ENCODE results near the gene ATP2B1. TPM values are rescaled to one million over a fixed set of nuclear protein-coding genes. Genes with fewer than 3 reads are reported as not detected.

Gene ATP2B1
- total RNA-seq, 1 donor from 2014 or later = 61.2 TPM

DNA sequence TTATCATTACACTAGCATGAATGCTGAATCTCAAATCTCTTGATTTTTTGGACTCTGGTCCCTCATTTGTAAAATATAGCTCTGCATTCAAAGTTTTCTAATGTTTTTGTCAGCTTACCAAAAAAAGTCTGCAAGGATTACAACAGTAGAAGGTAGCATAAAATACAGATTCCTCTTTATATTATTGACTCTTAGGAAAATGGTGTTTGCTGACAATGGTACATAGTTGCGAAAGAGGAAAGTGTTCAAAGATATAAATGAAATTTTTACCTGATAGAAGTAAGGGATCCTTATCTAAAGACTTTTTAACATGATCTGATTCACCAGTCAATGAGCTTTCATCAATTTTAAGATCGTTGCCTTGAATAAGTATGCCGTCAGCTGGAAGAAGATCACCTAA is 74.1 kb downstream of the ATP2B1 start:
- H3K27me3 Mint-ChIP-seq (ENCODE audit: unreplicated experiment) = no peaks in the 10 kb centered on the region
- H3K9me3 Mint-ChIP-seq (ENCODE audit: unreplicated experiment) = no peaks in the 10 kb centered on the region
- TF ChIP-seq, protein P1, sequence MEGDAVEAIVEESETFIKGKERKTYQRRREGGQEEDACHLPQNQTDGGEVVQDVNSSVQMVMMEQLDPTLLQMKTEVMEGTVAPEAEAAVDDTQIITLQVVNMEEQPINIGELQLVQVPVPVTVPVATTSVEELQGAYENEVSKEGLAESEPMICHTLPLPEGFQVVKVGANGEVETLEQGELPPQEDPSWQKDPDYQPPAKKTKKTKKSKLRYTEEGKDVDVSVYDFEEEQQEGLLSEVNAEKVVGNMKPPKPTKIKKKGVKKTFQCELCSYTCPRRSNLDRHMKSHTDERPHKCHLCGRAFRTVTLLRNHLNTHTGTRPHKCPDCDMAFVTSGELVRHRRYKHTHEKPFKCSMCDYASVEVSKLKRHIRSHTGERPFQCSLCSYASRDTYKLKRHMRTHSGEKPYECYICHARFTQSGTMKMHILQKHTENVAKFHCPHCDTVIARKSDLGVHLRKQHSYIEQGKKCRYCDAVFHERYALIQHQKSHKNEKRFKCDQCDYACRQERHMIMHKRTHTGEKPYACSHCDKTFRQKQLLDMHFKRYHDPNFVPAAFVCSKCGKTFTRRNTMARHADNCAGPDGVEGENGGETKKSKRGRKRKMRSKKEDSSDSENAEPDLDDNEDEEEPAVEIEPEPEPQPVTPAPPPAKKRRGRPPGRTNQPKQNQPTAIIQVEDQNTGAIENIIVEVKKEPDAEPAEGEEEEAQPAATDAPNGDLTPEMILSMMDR (IDR thresholded peaks at IDR 0.05; ENCODE audit: partially characterized antibody, unreplicated experiment) = no peak
- no peaks in the 10 kb centered on the region for H3K4me1 Mint-ChIP-seq (ENCODE audit: low read depth, unreplicated experiment)
- H3K36me3 Mint-ChIP-seq (ENCODE audit: unreplicated experiment) = no peaks in the 10 kb centered on the region
- DNase-seq = no peak
- no peak overlapping the region for H3K4me3 Mint-ChIP-seq (ENCODE audit: unreplicated experiment)
- H3K27ac Mint-ChIP-seq (ENCODE audit: unreplicated experiment) = no peak overlapping the region

DNA sequence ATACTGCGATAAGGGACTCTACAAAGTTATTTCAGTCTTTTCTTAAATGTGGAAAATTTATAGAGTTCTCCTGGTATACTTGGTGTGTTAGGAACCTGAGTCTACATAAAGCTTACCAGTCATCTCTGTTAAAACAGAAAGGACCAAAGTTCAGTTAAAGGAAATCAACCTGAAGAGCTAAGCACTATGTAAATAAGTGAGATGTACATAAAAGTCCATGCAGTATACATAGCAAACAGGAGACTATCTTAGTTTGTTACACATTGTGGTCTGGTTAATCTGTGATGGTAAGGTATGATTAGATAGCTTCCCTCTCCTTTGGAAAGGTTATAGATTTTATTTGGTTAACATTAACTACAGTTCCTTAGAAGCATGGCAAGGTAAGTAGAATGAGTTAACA is 75.9 kb downstream of the ATP2B1 start:
- Mint-ChIP-seq H3K9me3 (ENCODE audit: unreplicated experiment) (no peaks in the 10 kb centered on the region), H3K4me1 (ENCODE audit: low read depth, unreplicated experiment) (no peaks in the 10 kb centered on the region), H3K36me3 (ENCODE audit: unreplicated experiment) (no peaks in the 10 kb centered on the region)

DNA sequence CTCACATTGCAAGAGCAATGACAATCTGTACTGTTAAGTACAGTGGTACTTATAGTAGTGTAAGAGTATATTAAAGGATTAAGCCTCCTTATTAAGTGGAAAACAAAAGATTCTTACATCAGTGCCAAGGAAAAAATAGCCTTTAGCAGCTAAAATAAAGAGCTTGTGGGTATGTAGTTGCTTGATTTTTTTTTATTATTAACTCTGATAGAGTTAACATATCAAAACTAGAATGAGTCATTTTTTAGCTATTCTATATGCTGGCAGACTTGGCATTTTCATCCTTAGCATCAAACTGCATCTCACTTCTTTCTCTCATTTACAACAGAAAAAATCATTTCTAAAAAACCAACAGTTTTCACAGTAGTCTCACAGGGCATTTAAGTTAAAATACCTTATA is 86.5 kb downstream of the ATP2B1 start:
- H3K27ac Mint-ChIP-seq (ENCODE audit: unreplicated experiment) = no peak overlapping the region
- TF ChIP-seq, protein P1 (IDR thresholded peaks at IDR 0.05; ENCODE audit: partially characterized antibody, unreplicated experiment) = no peak
- no peaks in the 10 kb centered on the region for H3K4me1 Mint-ChIP-seq (ENCODE audit: low read depth, unreplicated experiment)
- no peaks in the 10 kb centered on the region for H3K36me3 Mint-ChIP-seq (ENCODE audit: unreplicated experiment)
- H3K27me3 Mint-ChIP-seq (ENCODE audit: unreplicated experiment) = no peaks in the 10 kb centered on the region
- no peak overlapping the region for H3K4me3 Mint-ChIP-seq (ENCODE audit: unreplicated experiment)
- no peak for DNase-seq
- H3K9me3 Mint-ChIP-seq (ENCODE audit: unreplicated experiment) = no peaks in the 10 kb centered on the region

More for the DNA sequence above, 75.9 kb downstream of the ATP2B1 start:
- Mint-ChIP-seq H3K27ac (ENCODE audit: unreplicated experiment) (no peak overlapping the region), H3K4me3 (ENCODE audit: unreplicated experiment) (no peak overlapping the region), H3K27me3 (ENCODE audit: unreplicated experiment) (no peaks in the 10 kb centered on the region)
- TF ChIP-seq, protein P1 (IDR thresholded peaks at IDR 0.05; ENCODE audit: partially characterized antibody, unreplicated experiment) = no peak
- DNase-seq = no peak

DNA sequence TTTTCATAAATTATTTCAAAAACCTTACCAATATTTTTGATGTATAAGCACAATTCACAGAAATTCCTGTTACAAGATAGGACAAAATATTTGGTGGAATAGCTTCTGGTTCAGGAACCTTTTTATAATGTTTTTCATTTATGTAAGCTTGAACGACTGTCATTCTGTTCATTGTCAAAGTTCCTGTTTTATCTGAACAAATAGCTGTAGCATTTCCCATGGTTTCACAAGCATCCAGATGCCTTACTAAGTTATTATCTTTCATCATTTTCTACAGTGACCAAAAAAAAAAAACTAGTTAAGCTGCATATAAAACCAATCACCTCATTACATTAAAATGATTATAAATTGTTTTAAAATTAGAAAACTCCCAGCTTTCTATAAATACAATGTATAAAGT is 87.1 kb downstream of the ATP2B1 start:
- H3K27ac Mint-ChIP-seq (ENCODE audit: unreplicated experiment) = no peak overlapping the region
- no peaks in the 10 kb centered on the region for H3K4me1 Mint-ChIP-seq (ENCODE audit: low read depth, unreplicated experiment)
- H3K27me3 Mint-ChIP-seq (ENCODE audit: unreplicated experiment) = no peaks in the 10 kb centered on the region
- H3K9me3 Mint-ChIP-seq (ENCODE audit: unreplicated experiment) = no peaks in the 10 kb centered on the region
- H3K4me3 Mint-ChIP-seq (ENCODE audit: unreplicated experiment) = no peak overlapping the region
- no peak for DNase-seq
- H3K36me3 Mint-ChIP-seq (ENCODE audit: unreplicated experiment) = no peaks in the 10 kb centered on the region
- TF ChIP-seq, protein P1 (IDR thresholded peaks at IDR 0.05; ENCODE audit: partially characterized antibody, unreplicated experiment) = no peak

DNA sequence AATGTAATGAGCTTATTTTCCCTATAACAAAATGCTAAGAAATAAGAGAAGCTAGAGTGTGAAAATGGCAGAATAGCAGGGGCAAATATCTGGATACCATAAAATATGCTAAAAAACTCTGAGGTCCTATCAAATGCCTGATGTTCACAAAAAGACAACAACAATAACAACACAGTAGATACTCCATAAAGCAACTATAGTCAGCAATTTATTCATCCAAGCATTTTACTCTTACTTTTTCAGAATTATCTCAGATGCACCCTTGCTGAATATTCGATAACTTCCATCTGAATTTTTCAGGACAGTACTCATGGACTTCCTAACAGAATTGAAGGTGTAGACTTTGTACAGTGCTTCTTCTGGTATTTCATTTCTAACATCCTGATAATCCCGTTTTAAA is 88.9 kb downstream of the ATP2B1 start:
- Mint-ChIP-seq H3K27me3 (ENCODE audit: unreplicated experiment) (no peaks in the 10 kb centered on the region), H3K27ac (ENCODE audit: unreplicated experiment) (no peak overlapping the region), H3K4me1 (ENCODE audit: low read depth, unreplicated experiment) (no peaks in the 10 kb centered on the region), H3K4me3 (ENCODE audit: unreplicated experiment) (no peak overlapping the region), H3K9me3 (ENCODE audit: unreplicated experiment) (no peaks in the 10 kb centered on the region), H3K36me3 (ENCODE audit: unreplicated experiment) (no peaks in the 10 kb centered on the region)
- TF ChIP-seq, protein P1 (IDR thresholded peaks at IDR 0.05; ENCODE audit: partially characterized antibody, unreplicated experiment) = no peak
- no peak for DNase-seq
